Stimulated activated CD4-positive, alpha-beta T cell treated with anti-CD3 and anti-CD28 coated beads, Interleukin-15, amount 100 ng/mL, for 24 hours (primary cell): Measurements from ENCODE around the gene QSER1.
"Not testable (repeated sequence)": the region's sequence is repeated elsewhere in the genome, so short reads cannot be mapped to it uniquely, and the experiment has no call there.

Experiments used
- DNase-seq: peaks from one replicate; pipeline ENCODE4 v3.0.0-alpha.2; 2020

The QSER1 gene

DNA sequence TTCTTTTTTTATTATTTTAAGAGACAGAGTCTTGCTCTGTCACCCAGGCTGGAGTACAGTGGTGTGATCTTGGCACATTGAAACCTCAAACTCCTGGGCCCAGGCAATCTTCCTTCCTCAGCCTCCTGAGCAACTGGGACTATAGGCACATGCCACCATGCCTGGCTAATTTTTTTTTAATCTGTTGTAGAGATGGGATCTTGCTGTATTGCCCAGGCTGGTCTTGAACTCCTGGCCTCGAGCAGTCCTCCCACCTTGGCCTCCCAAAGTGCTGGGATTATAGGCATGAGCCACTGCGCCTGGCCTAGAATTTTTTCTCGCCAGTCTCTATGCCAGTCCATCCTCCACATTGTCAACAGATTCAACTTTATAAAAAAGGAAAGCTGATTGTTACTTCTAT is 44.7 kb downstream of the QSER1 start:
- not testable (repeated sequence) for DNase-seq

DNA sequence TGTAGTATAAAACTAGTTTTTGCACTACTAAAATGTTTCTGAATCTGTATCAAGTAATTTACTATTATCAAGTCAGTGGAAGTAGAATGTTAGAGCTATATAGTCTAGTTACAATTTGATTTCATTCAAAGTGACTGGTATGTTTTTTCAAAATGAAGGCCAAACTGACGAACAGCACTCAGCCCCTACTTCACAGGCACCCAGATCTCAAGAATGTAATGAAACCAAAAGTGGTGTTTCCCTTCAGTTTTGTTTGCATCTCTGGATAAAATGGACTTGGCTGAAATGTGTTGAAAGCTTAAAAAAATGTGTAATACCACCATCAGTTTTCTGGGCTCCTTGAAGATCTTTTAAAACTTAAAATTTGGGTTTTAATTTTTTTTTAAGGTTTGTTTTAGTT is 46.4 kb downstream of the QSER1 start:
- DNase-seq: no peak

DNA sequence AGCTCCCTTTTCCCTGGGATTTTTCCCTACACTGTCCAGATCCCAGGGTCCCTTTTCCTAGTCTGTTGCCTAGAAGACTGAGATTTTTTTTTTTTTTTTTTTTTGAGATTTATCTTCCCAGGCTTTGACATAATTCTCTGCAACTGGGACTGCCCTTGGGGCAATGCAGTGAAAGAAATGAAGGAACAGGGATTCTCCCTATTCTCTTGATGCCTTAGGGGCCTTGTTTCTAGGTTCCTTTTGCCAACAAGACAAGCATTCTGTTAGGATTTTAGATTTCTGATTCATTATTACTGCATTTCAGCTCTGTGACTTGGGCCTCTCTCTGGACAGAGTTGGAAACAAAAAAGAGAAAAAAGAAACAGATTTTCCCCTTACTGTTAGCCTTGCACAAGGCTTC is 47.3 kb downstream of the QSER1 start:
- no peak for DNase-seq

DNA sequence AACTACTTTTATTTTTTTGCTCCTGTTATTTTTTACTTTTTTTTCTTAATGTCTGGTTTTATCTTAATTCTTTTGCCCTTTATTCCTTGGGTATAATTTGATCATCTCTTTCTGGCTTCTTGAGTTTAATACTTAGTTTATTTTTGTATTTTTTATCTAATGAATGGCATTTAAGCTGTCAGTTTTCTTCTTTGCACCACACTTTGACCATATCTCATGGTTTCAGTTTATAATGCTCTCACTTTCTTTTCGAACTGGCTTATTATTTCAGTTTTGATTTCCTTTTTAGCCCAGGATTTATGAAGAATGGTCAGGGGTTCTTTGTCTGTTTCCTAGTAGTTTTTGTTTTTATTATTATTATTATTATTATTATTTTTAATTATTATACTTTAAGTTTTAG is 48.3 kb downstream of the QSER1 start:
- no peak for DNase-seq

DNA sequence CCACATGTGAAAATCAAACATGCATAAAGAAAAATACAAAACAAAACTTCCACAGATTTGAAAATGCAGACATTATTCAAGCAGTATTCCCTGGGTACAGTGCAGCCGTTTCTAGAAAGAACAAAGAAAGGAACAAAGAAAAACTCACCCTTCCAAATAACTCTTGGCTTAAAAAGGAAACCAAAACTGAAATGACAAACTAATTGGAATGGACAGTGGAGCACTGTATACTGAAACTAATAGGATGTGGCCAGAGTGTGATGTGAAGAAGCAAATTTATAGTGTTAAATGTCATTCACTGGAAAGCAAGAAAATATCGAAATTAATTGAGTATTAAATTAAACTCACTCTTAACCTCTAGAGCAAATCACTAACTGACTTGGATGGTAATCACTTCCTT is 55.4 kb downstream of the QSER1 start:
- no peak for DNase-seq

DNA sequence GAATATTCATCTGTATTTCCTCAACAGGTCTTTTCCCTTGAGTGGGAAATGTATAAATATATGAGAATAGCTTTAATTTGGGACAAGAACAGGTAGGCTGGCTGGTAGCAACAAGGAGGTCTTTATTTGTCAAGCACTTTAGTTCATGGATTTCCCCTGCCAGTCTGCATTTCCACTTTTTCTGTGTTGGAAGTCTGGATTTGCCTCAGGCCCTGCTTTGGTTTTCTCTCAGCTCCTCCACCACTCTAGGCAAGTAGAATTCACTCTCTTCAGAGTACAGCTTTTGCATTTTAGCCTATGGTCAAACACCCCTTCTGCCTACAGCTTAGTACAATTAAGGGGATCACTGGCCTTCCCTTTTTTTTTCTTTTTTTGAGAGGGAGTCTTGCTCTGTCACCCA is 57.1 kb downstream of the QSER1 start:
- no peak for DNase-seq

DNA sequence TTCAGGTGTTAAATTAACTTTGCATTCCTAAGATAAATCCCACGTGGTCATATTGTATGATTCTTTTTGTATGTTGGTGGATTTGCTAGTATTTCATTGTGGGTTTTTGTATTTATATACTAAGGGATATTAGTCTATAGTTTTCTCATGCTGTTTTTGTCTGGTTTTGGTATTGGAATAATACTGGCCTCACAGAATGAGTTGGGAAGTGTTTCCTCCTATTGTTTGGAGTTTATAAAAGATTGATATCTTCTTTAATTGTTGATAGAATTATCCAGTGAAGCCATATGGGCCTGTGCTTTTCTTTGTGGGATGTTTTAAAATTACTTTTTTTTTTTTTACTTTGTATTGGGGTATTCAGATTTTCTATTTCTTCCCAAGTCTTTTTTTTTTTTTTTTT is 59.8 kb downstream of the QSER1 start:
- DNase-seq: no peak

DNA sequence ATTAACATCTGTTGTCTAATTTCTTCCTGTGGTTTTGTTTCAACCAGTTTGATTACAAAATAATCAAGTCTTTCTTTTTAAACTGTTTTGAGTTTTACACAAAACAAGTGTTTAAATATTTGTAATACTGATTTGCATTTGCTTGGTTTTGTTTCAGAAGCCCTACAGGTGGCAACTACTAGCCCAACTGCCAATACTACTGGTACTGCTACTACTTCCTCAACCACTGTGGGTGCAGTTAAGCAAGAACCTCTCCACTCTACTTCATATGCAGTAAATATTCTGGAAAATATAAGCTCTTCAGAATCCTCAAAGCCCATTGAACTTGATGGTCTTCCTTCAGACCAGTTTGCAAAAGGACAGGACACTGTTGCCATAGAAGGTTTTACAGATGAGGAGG is 61.1 kb downstream of the QSER1 start:
- no peak for DNase-seq

DNA sequence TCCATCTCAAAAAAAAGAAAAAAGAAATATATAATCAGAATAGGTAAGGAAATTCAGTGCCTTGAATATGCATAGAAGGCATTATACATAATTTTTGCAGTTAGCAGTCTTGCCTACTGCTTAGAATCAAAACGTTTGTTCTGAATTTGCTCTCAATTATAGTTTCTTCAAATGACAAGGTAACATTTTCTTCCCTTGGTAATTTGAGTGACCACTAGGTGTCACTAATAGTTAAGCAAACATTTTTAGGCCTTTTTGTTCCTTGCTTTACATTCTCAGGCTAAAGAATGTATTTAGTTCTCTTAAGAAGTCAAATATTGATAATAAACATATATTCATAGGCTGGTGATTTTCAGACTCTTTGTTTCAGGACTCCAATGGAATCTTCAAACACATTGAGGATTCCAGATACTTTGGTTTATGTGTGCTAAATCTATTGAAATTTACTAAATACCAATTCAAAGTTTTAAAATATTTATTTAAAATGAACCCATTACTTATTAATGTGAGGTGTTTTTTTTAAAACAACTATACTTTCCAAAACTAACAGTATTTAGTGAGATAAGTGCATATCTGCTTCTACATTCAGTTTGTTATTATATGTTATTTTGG is 68.0 kb downstream of the QSER1 start:
- DNase-seq: no peak

DNA sequence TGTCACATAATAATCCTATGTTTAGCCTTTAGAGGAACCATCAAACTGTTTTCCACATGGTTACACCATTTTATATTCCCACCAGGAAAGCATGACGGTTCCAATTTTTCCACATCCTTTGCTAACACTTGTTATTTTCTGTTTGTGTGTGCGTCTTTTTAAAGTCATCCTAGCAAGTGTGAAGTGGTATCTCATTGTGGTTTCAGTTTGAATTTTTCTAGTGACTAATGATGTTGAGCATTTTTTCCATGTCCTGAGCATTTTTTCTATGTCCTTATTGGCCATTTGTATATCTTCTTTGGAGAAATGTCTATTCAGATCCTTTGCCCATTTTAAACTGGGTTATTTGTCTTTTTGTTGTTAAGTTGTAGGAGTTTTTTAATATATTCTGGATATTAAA is 69.4 kb downstream of the QSER1 start:
- no peak for DNase-seq

DNA sequence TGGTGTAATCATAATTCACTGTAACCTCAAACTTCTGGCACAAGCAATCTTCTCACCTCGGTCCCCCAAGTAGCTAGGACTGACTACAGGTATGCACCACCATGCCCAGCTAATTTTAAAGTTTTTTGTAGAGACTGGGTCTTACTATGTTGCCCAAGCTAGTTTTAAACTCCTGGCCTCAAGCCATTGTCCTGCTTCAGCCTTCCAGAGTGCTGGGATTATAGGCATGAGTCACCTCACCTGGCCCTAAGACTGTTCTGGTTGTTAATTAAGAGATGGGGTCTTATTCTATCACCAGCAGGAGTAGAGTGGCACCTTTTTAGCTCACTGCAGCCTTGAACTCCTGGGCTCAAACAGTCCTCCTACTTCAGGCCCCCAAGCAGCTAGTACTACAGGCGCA is 71.1 kb downstream of the QSER1 start:
- DNase-seq: no peak

DNA sequence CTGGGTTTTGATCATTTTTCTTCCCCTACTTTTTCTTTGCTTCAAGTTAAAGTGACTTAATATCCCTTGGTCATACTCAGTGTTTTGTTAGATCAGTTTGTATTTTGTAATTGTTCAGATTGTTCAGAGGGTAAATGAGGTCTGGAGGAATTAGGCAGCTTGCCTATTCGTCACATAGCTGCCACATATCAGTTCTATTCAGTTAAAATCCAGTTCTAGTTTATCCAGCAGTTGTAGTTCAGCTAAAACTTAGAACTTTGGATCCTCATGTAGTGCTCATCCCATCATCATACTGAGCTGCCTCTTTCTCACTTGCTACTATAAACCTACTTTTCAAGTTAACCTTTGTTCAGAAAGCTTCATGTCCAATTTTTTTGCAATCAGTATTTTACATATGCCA is 75.9 kb downstream of the QSER1 start:
- DNase-seq: no peak

DNA sequence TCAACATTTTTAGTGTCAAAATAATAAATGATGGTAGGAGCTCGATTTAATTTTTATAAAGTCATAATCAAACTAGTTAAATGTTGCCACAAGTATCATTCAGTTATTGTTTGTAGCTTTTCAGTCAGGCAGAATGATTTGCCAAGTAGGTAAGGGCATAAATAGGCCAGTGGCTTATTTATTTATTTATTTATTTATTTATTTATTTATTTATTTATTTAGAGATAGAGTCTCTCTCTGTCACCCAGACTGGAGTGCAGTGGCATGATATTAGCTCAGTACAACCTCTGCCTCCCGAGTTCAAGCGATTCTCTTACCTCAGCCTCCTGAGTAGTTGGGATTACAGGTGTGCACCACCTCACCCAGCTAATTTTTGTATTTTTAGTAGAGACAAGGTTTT is 79.6 kb downstream of the QSER1 start:
- DNase-seq: not testable (repeated sequence)

DNA sequence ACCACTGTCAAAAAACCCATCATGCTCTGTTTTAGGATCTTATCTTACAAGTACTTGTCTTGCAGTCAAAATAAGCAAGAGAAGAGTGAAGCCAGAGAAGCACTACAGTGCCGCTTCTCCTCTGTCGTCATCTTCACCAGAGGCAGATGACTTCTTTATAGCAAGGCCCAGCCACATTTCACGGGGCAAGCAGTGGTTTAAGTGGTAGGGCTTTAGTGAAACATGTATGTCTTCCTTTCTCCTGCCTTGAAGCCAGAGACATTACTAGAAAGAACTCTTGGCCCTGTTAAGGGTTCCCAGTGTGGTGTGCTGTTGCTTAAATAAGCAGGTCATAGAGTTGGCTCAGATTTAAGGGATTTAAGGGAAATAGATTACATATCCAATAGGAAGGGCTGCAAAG is 80.2 kb downstream of the QSER1 start:
- no peak for DNase-seq

DNA sequence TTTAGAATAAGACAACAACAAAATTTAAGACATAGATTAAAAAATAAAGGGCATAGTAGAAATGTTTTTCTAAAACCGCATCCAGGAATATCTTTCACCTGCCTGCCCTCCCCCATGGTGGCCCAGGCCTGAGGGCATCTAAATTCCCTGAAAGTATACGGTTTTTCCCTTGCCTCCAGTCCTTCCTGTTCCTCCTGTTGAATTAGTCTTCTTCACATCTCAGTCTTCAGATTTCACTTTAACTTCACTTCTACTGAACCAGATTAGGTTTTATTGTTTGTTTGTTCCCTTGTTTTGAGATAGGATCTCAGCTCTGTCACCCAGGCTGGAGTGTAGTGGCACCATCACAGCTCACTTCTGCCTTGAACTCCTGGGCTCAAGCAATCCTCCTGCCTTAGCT is 90.0 kb downstream of the QSER1 start:
- DNase-seq: no peak

DNA sequence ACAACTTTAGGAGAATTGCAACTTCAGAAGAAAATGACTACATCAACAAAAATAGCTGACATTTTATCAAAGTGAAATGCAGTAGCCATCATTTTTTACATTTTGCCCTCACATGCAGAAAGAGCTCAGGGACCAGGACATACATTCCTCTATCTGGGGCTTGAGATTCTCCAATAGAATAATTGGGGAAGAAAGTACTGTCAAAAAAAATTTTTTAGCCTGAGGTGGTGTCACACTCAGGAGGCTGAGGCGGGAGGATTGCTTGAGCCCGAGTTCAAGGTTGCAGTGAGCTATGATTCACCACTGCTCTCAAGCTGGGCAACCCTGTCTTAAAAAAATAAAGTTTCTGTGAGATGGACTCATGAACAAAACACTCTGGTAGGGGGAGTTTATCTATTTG is 90.9 kb downstream of the QSER1 start:
- no peak for DNase-seq

DNA sequence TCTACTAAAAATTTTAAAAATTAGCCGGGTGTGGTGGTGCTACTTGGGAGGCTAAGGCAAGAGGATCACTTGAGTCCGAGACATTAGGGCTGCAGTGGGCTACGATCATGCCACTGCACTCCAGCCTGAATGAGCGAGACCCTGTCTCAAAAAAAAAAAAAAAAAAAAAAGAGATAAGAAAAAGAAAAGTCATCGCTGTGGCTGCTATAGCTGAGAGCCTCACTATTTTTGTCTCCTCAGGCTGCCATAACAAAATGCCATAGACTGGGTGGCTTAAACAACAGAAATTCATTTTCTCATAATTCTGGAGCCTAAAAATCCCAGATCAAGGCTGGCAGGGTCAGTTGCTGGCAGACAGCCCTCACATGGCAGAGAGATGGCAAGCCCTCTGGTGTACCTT is 93.0 kb downstream of the QSER1 start:
- no peak for DNase-seq

DNA sequence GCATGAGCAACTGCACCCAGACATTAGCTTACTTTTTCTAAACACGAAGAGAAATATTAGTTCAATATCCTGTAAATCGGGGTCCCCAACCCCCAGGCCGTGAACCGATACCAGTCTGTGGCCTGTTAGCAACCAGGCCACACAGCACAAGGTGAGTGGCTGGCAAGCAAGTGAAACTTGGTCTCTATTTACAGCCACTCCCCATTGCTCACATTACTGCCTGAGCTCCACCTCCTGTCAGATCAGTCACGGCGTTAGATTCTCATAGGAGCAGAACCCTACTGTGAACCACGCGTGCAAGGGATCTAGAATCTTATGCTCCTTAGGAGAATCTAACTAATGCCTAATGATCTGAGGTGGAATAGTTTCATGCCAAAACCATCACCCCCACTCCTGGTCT is 95.2 kb downstream of the QSER1 start:
- no peak for DNase-seq

DNA sequence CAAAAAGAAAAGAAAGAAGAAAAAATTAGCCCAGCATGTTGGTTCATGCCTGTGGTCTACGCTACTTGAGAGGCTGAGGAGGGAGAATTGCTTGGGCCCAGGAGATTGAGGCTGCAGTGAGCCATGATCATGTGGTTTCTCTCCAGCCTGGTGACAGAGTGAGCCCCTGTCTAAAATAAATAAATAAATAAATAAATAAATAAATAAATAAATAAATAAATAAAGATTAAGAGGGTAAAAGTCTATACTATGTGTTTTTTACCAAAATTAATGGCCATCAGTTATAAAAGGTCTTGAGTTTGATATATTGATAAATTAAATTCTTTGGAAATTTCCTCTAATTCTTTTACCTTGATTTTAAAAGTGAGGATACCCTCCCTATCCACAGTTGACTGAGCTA is 97.9 kb downstream of the QSER1 start:
- no peak for DNase-seq

DNA sequence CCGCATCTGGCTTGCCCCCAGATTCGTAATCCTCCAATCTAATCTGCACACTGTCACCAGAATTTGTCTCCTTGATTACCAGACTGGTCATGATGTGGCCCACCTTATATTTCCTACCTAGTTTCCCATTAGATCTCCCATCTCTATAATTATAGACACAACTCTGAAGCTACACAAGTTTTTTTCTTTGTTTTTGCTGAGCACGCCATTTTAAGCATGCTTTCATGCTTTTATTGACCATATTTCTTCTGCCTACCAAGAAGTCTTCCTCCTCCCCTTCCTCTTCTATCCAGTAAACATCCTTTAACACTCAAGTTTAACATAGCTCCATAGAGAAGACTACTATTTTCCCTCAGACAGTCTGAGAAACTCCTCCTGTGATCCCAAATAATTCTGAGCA is 98.8 kb downstream of the QSER1 start:
- no peak for DNase-seq

DNA sequence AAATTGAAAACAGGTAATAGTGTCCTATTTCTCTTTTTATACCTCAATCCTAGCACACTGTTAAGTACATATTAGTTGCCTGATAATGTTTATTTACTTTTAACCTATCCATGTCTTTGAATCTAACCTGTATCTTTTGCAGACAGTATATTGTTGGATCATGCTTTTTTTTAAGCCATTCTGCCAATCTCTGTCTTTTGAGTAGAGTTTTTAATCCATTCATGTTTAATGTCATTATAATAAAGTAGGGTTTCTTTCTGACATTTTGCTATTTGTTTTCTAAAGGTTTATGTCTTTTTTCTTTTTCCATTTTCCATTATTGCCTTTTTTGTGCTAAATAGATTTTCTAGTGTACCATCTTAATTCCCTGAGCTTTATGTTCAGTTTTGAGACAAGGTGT is 99.3 kb downstream of the QSER1 start:
- DNase-seq: no peak

DNA sequence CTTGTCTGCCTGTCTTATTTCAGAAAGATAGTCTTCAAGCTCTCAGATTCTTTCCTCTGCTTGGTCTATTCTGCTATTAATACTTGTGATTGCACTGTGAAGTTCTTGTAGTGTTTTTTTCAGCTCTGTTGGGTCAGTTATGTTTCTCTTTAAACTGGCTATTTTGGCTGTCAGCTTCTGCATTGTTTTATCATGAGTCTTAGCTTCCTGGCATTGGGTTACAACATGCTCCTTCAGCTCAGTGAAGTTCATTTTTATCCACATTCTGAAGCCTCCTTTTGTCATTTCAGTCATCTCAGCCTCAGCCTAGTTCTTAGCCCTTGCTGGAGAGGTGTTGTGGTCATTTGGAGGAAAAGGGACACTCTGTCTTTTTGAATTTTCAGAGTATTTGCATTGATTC is 107.6 kb downstream of the QSER1 start:
- DNase-seq: no peak

DNA sequence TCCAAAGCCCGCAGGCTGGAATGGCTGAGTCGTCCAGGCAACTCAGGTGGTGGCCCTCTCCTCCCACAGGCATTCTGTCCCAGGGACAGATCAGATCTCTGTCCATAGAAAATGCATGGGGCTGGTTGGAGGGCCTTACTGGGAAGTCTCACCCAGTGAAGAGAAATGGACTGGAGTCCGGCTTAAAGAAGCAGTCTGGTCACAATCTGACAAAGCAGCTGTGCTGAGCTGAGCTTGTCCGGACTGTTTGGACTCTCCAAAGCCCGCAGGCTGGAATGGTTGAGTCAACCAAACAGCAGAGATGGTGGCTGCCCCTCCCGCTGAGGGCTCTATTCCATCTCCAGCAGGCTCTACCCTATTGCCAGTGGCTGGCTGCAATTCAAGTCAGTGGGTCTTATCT is 108.7 kb downstream of the QSER1 start:
- no peak for DNase-seq

DNA sequence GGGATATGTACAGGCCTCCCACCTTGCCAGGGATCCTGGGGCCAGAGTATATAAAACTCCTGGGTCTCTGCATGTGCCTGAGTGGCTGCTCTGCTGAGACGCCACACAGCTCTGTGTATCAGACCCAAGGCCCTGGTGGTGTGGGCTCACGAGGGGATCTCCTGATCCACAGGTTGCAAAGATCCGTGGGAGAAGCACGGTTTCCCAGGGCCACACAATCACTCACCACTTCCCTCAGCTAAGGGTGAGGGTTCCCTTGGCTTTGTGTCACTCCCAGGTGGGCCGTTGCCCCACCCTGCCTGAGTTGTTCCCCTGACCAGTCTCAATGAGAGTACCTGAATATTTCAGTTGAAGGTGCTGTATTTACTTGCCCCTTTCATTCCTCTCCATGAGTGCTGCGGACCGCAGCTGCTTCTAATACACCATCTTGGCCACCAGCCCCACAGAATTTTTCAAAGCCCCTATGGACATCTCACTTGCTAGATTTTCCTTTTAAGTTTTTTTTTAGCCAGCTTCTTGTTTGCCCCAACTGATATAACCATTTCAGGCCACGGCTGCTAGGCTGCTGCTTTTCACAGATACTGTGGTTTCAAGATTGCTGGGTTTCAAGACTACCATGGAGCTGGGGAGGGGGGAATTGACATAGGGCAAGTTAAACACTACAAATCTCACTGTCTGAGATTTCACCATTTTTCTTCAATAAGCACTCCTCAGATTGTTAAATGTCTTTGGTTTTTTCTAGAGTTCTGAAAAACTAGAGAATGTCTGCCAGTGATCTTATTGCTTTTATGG is 109.3 kb downstream of the QSER1 start:
- no peak for DNase-seq

DNA sequence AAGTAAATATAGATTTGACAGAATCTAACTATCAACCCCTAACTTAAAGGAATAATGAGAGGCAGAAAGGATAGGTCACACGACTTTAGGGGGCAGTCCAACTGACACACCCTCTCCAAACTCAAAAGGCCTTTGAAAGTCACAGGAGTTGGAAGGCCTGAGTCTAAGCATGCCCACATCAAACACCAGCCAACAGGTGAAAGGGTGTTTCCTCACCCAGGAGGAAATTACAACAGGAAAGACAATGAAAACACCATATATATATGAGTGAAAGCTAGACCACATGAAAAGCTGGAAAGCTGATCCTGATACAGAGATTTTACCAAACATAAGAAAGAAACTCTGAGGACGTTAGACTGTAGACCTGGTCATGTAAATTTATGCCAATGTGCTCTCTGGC is 112.6 kb downstream of the QSER1 start:
- no peak for DNase-seq
